ENCODE measurements around the gene OR2V2.

OR2V2 gene

GRCh38 chr5:181190711-181191525, 43.5 kb downstream of the OR2V2 start:
- Mint-ChIP-seq H3K9me3 (no peaks in the 10 kb centered on the region), H3K27me3 (peaks cover 21% of the 10 kb centered on the region), H3K27ac (peak overlapping the region; percentile 99), H3K36me3 (ENCODE audit: low read depth) (peaks cover 47% of the 10 kb centered on the region), H3K4me1 (ENCODE audit: low read depth) (peaks cover 58% of the 10 kb centered on the region), H3K4me3 (peak overlapping the region; percentile 99)
- intact Hi-C loops (cut with micrococcal nuclease), result loop anchor here (1.0 kb wide), 3 partner anchors 14 to 53 kb away; partner anchors contain the start of gene TRIM7

- peak overlapping the region; percentile 99 for H3K27ac Mint-ChIP-seq
- peak overlapping the region; percentile 99 for H3K4me3 Mint-ChIP-seq
- intact Hi-C loops (cut with micrococcal nuclease), result loop anchor here (1.0 kb wide), 3 partner anchors 14 to 53 kb away; partner anchors contain the start of gene TRIM7
- peaks cover 21% of the 10 kb centered on the region for H3K27me3 Mint-ChIP-seq
- no peaks in the 10 kb centered on the region for H3K9me3 Mint-ChIP-seq
- H3K4me1 Mint-ChIP-seq (ENCODE audit: low read depth), result peaks cover 58% of the 10 kb centered on the region
- H3K36me3 Mint-ChIP-seq (ENCODE audit: low read depth), result peaks cover 47% of the 10 kb centered on the region
Measured at GRCh38 chr5:181191526-181192336, 44.3 kb downstream of the OR2V2 start.

- Mint-ChIP-seq H3K4me3 (peak overlapping the region; percentile 99), H3K4me1 (ENCODE audit: low read depth) (peaks cover 55% of the 10 kb centered on the region), H3K27me3 (peaks cover 17% of the 10 kb centered on the region), H3K36me3 (ENCODE audit: low read depth) (peaks cover 54% of the 10 kb centered on the region), H3K9me3 (no peaks in the 10 kb centered on the region), H3K27ac (peak overlapping the region; percentile 99)
- intact Hi-C loops (cut with micrococcal nuclease), result no loop called here
Measured at GRCh38 chr5:181192337-181193046, 45.1 kb downstream of the OR2V2 start.

GRCh38 chr5:181193656-181194055, 46.3 kb downstream of the OR2V2 start:
- Mint-ChIP-seq H3K4me3 (no peak overlapping the region), H3K9me3 (no peaks in the 10 kb centered on the region), H3K27me3 (peaks cover 12% of the 10 kb centered on the region), H3K27ac (no peak overlapping the region), H3K36me3 (ENCODE audit: low read depth) (peaks cover 57% of the 10 kb centered on the region), H3K4me1 (ENCODE audit: low read depth) (peaks cover 44% of the 10 kb centered on the region)
- intact Hi-C loops (cut with micrococcal nuclease), result no loop called here

GRCh38 chr5:181194489-181195248, 47.3 kb downstream of the OR2V2 start:
- intact Hi-C loops (cut with micrococcal nuclease), result no loop called here
- Mint-ChIP-seq H3K27me3 (peaks cover 10% of the 10 kb centered on the region), H3K4me1 (ENCODE audit: low read depth) (peaks cover 34% of the 10 kb centered on the region), H3K9me3 (no peaks in the 10 kb centered on the region), H3K36me3 (ENCODE audit: low read depth) (peaks cover 48% of the 10 kb centered on the region), H3K27ac (no peak overlapping the region), H3K4me3 (no peak overlapping the region)

- peaks cover 34% of the 10 kb centered on the region for H3K4me1 Mint-ChIP-seq (ENCODE audit: low read depth)
Measured at GRCh38 chr5:181195249-181195761, 47.9 kb downstream of the OR2V2 start.

GRCh38 chr5:181197326-181197951, 50.1 kb downstream of the OR2V2 start:
- Mint-ChIP-seq H3K27me3 (no peaks in the 10 kb centered on the region), H3K36me3 (ENCODE audit: low read depth) (peaks cover 24% of the 10 kb centered on the region), H3K4me1 (ENCODE audit: low read depth) (peaks cover 24% of the 10 kb centered on the region), H3K4me3 (no peak overlapping the region), H3K27ac (peak overlapping the region; percentile 5), H3K9me3 (no peaks in the 10 kb centered on the region)
- intact Hi-C loops (cut with micrococcal nuclease), result no loop called here

More at GRCh38 chr5:181195249-181195761, 47.9 kb downstream of the OR2V2 start:
- H3K4me3 Mint-ChIP-seq, result no peak overlapping the region
- intact Hi-C loops (cut with micrococcal nuclease), result no loop called here
- H3K9me3 Mint-ChIP-seq, result no peaks in the 10 kb centered on the region
- H3K27ac Mint-ChIP-seq, result no peak overlapping the region
- peaks cover 5% of the 10 kb centered on the region for H3K27me3 Mint-ChIP-seq
- peaks cover 42% of the 10 kb centered on the region for H3K36me3 Mint-ChIP-seq (ENCODE audit: low read depth)

- intact Hi-C loops (cut with micrococcal nuclease), result no loop called here
- H3K27ac Mint-ChIP-seq, result no peak overlapping the region
- H3K4me1 Mint-ChIP-seq (ENCODE audit: low read depth), result peaks cover 24% of the 10 kb centered on the region
- H3K4me3 Mint-ChIP-seq, result no peak overlapping the region
- no peaks in the 10 kb centered on the region for H3K27me3 Mint-ChIP-seq
- H3K36me3 Mint-ChIP-seq (ENCODE audit: low read depth), result peaks cover 24% of the 10 kb centered on the region
- no peaks in the 10 kb centered on the region for H3K9me3 Mint-ChIP-seq
Measured at GRCh38 chr5:181198106-181198685, 50.8 kb downstream of the OR2V2 start.

- Mint-ChIP-seq H3K9me3 (no peaks in the 10 kb centered on the region), H3K27me3 (peaks cover 4% of the 10 kb centered on the region), H3K4me3 (no peak overlapping the region), H3K27ac (no peak overlapping the region), H3K36me3 (ENCODE audit: low read depth) (peaks cover 24% of the 10 kb centered on the region), H3K4me1 (ENCODE audit: low read depth) (peaks cover 27% of the 10 kb centered on the region)
- intact Hi-C loops (cut with micrococcal nuclease), result no loop called here
Measured at GRCh38 chr5:181198905-181199519, 51.6 kb downstream of the OR2V2 start.

- Mint-ChIP-seq H3K4me1 (ENCODE audit: low read depth) (peaks cover 31% of the 10 kb centered on the region), H3K4me3 (no peak overlapping the region), H3K27ac (no peak overlapping the region)
Measured at GRCh38 chr5:181199881-181200638, 52.7 kb downstream of the OR2V2 start.

GRCh38 chr5:181200816-181201215, 53.4 kb downstream of the OR2V2 start:
- Mint-ChIP-seq H3K36me3 (ENCODE audit: low read depth) (peaks cover 23% of the 10 kb centered on the region), H3K9me3 (no peaks in the 10 kb centered on the region), H3K4me1 (ENCODE audit: low read depth) (peaks cover 35% of the 10 kb centered on the region), H3K27ac (no peak overlapping the region), H3K4me3 (no peak overlapping the region), H3K27me3 (peaks cover 13% of the 10 kb centered on the region)
- intact Hi-C loops (cut with micrococcal nuclease), result no loop called here

More at GRCh38 chr5:181199881-181200638, 52.7 kb downstream of the OR2V2 start:
- intact Hi-C loops (cut with micrococcal nuclease), result no loop called here
- Mint-ChIP-seq H3K27me3 (peaks cover 9% of the 10 kb centered on the region), H3K36me3 (ENCODE audit: low read depth) (peaks cover 25% of the 10 kb centered on the region), H3K9me3 (no peaks in the 10 kb centered on the region)

Data from dendritic cell treated with granulocyte-macrophage colony-stimulating factor and Interleukin-4, amounts not matched to agents 40 ng/mL and 50 ng/mL, for 4 days (primary cell).